Measurements from ENCODE around the gene RYR1. TPM values are rescaled to one million over a fixed set of nuclear protein-coding genes. Genes with fewer than 3 reads are reported as not detected.

RYR1 gene
- total and polyA plus RNA-seq, 2 of the 8 experiments (the other 6 are each of a cell fraction or from before 2014, with no cell fraction given), result 5.8 to 11.8 TPM

GRCh38 chr19:38542040-38542439 lies 108.5 kb downstream of the RYR1 start (continued):
- TF ChIP-seq SP1 (IDR thresholded peaks at IDR 0.05; ENCODE audit: low read depth, low read length), result no peak
